Ammon's horn (tissue), 1 donor: ENCODE measurements around the gene MYL11.
"Not testable (repeated sequence)": the region's sequence is repeated elsewhere in the genome, so short reads cannot be mapped to it uniquely, and the experiment has no call there.

ENCODE experiments used
- DNase-seq: peaks from one replicate; pipeline ENCODE4 v3.0.0-alpha.2; 2016; ENCODE audit warnings: low spot score

Gene MYL11, protein sequence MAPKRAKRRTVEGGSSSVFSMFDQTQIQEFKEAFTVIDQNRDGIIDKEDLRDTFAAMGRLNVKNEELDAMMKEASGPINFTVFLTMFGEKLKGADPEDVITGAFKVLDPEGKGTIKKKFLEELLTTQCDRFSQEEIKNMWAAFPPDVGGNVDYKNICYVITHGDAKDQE

DNA sequence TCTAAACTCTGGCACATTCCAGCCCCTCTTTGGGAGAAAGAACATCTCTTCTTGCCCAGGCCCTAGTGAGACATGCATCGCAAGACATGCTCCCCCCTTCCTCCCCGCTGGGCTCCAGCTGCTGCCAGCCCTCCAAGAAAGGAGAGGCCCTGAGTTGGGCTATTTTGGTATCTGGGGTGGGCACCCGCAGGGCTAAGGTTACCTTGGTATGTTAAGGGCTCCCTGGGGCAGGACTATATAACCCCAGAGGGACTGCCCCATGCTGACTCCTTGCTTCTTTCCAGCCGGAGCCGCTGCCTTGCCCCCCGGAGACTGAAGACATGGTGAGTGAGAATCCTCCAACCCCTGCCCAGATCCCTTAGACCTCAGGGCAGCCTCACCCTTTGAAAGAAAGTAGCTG is at the start of gene MYL11:
TSS of gene MYL11 (plus strand) at position 265 of the 400 bp plus-strand sequence. CDS start at position 321, 56 bp downstream.
- no peak for DNase-seq

DNA sequence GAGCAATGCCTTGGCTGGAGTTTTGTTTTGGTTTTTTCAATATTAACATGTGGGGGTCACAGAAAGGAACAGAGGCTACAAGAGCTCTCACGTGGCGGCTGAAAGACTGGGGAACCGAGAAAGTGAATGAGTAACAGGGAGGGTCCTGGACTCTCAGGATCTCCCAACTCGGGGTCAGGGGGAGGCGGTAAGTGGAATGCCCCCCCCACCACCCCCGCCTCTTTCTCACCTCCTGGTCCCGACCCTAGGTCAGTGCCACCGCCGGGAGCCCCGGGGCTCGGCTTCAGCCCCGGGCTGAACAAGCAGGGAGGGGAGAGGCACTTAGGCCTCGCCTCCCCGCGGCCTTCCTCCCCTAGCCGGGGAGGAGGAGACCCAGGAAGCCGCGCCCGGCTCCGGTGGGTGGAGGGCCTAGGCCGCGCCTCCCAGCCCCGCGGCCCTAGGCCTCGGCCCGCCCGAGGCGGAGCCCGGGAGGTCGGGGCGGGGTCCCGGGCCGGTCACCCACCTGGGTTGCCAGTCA is 40.1 kb upstream of the MYL11 start:
- DNase-seq = not testable (repeated sequence)

DNA sequence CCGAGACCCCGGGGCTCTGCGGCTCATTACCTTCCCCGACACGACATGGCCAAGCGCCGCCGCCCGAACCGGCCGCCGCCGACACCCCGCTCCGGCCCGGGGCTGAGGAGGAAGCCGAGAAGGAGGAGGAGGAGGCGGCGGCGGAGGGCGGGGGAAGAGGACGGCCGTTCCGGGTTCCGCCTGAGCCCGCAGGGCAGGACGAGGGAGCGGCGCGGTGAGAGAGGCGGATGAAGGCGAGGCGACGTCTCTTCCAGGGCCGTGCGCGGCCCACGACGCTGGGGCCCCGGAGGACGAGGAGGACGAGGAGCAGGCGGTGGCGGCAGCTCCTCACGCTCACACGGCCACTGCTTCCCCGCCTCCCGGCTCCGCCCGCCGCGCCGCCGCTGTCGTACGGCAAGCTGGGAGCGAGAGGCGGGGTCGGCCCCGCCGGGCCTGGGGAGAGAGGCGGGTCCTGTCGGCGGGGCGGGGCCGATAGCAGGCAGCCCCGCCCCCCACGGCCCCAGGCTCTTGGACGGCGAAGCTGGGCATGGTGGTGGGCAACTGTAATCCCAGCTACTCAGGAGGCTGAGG is 39.5 kb upstream of the MYL11 start:
- DNase-seq = peak; percentile 78

DNA sequence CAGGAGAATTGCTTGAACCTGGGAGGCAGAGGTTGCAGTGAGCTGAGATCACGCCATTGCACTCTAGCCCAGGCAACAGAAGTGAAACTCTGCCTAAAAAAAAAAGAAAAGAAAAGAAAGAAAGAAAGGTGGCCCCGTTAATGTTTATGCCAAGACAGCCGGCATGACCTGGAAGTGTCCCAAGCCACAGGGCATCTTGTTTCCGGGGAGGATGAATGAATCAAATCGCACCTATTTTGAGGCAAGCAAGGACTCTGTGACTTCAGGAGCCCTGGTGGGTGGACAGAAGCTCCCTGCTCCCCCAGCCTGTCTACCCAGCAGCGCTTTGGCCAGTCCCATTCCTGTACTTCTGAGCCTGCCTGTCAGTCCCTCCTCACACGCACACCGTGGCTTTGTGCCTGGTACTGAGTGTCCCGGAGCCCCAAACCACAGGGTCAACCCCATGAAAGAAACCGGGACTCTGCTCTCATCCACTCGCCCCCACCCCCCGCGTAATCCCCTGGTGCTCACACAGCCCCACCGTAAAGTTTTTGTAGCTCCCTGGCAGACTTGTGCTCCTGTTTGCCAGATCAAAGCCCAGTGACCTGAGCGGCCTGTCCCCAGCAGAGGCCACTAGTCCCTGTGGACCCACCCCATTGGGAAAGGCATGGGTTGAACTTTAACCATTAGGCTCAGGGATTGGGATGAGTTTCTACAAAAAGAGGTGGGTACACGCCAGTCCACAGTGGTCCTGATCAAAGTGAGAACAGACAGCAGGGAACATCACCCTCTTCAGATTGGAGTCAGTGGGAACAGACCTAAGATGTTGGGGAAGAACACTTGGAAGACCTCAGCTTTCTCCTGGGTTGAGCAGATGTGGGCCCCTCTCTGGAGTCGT is 38.8 kb upstream of the MYL11 start:
- DNase-seq = no peak

DNA sequence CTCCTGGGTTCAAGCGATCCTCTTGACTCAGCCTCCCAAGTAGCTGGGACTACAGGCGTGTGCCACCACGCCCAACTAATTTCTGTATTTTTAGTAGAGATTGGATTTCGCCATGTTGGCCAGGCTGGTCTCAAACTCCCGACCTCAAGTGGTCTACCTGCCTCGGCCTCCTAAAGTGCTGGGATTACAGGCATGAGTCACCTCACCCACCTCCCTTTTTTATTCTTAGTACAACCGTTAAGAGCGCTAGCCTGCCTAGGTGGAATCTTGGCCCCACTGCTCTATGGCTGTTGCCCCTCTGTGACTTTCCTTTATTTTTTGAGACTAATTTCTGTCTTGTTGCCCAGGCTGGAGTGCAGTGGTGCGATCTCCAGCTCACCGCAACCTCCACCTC is 36.6 kb upstream of the MYL11 start:
- DNase-seq = not testable (repeated sequence)

DNA sequence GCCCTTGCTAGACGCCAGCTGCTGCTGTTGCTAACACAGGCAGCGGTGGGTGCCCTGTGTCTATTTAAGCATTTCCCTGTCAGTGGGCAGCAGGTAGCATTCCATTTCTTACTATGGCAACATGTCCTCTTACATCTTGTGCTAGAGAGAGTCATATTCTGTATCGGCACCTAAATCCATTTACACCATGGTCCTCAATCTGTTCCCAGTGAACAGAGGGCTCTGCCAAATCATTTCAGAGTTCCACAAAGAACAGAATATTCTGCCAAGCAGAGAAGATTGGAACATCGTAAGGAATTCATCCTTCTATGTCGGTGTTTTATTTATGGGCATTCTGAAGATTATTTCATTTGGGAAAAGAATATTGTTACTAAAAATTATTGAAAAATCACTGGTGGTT is 35.9 kb upstream of the MYL11 start:
- not testable (repeated sequence) for DNase-seq

DNA sequence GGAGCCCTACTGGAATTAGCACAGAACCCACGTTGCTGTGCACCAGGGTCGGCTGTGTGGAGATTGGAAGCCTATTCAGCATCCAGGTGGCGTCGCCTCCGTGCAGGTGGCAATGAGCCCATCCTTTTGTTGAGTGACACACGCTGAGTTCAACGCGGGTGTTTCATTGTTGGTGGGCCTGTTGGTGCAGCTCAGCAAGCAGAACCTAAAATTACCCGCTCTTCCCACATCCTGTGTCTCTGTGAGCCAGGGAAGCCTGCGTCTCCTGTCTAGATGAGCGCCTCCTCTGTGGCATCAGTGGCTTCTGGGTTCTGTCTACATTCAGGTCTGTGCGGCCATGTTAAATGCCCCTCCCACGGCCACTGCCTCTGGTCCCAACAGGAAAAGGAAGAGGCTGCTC is 34.0 kb upstream of the MYL11 start:
- DNase-seq = peak; percentile 70

DNA sequence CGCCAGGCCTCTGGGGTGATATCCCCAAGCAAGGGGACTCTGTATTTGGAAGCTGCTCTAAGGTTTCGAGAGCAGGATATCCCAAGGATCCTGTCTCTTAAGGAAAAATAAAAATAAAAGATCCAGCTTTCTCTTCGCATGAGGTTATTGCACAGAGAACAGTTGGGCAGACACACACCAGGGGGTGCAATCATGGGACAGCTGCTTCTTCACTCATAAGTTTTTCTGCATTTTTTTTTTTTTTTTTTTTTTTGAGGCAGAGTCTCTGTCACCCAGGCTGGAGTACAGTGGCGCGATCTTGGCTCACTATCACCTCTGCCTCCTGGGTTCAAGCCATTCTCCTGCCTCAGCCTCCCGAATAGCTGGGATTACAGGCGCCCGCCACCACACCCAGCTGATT is 32.6 kb upstream of the MYL11 start:
- not testable (repeated sequence) for DNase-seq

DNA sequence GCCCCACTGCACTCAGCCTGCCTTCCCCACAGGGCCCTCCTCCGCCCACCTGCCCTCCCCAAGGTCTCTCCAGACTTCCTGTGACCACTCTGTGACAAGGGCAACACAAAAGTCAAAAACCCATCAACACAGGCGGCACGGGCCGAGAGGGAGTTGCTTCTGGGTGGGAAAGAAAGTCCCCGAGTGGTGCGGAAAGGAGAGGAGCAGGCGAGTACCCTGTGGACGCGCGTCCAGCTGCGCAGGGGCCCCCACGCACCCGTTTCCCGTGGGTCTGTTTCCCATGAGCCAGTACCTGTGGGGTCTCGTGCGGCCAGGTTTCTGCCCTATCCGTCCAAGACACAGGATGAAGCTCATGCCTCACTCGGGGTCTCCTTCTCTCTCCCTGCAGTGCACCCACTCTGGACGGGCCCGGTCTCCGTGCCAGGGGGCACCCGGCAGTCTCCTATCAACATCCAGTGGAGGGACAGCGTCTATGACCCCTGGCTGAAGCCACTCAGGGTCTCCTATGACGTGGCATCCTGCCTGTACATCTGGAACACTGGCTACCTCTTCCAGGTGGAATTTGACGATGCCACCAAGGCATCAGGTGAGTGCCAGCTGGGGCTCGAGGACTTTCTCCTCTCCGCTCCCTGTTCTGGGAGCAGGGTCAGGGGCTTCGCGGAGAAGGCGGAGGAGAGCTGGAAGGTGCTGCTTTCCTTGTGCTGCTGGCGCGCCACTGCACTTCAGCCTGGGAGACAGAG is 31.7 kb upstream of the MYL11 start:
- DNase-seq = no peak

DNA sequence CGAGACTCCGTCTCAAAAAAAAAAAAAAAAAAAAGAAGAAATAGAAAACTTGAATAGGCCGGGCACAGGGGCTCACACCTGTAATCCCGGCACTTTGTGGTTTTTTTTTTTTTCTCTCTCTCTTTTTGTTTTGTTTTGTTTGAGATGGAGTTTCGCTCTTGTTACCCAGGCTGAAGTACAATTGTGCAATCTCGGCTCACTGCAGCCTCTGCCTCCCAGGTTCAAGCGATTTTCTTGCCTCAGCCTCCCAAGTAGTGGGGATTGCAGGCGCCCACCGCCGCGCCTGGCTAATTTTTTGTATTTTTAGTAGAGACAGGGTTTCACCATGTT is 31.1 kb upstream of the MYL11 start:
- DNase-seq = not testable (repeated sequence)

DNA sequence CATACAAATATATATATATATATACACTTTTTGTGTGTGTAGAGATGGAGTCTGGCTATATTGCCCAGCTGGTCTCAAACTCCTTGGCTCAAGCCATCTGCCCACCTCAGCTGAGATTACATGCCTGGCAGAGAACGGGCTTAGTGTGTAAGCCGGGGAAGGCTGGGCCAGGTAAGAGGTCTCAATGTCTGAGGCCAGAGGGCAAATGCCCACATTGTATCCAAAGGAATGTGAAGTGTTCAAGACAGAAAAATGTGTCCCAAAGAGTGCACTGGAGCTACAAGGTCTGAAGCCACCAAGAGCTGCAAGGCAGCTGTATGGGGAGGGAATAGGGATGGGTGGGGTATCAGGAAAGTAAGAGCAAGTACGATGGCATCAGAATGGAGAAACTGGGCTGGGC is 28.3 kb upstream of the MYL11 start:
- DNase-seq = no peak

DNA sequence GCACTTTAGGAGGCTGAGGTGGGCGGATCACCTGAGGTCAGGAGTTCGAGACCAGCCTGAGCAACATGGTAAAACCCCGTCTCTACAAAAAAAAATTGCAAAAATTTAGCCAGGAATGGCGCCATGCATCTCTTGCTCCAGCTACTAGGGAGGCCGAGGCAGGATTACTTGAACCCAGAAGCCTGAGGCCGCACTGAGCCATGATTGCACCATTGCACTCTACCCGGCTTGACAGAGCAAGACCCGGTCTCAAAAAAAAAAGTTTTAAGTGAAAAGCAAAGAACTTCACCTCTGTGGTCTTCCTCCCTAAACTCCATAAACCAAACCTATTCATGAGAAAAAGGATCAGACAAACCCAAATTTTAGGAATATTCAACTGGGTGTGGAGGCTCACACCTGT is 26.5 kb upstream of the MYL11 start:
- DNase-seq = no peak

DNA sequence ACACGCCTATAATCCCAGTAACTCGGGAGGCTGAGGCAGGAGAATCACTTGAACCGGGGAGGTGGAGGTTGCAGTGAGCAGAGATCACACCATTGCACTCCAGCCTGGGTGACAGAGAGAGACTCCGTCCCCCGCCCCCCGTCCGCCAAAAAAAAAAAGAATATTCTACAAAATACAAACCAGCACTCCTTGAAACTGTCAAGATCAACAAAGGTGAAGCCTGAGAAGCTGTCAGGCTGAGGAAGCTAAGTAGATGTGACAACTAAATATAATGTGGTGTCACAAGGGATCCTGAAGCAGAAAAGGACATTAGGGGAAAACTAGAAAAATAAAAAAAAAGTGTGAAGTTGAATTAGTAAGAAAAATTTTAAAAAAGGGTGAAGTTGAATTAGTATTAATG is 25.7 kb upstream of the MYL11 start:
- no peak for DNase-seq

DNA sequence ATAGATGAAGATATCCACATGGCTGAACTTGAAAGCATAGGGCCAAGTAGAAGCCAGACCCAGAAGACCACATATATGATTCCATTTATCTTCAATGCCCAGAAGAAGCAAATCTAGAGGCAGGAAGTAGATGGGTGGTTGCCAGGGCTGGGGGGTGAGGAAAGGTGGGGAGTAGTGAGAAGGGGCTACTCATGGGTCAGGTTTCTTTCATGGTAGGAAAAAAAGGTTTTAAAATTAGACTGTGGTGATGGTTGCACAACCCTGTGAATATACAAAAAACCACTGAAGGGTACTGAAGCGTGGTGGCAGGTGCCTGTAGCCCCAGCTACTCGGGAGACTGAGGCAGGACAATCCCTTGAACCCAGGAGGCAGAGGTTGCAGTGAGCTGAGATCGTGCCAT is 24.9 kb upstream of the MYL11 start:
- no peak for DNase-seq

DNA sequence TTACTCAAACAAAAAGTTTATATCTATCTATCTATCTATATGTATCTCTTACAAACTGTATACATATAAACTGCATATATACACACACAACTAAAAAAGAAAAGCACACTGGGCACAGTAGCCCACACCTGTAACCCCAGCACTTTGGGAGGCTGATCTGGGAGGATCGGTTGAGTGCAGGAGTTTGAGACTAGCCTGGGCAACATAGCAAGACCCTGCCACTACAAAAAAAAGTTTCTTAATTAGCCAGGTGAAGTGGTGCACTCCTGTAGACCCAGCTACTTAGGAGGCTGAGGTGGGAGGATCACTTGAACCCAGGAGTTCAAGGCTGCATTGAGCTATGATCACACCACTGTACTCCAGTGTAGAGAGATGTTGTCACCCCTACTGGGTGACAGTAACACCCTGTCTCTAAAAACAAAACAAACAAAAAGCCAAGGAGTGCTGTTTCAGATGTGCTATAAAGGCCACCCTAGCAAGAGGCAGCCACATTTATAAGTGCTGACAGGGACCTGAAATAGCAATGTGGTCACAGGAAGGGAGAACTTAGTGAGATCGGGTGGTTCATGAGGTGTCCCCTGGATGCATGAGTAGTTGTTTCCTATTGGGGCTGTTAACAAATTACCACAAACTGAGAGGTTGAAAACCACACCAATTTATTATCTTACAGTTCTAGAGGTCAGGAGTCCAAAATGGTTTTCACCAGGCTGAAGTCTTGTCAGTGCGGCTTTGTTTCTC is 24.3 kb upstream of the MYL11 start:
- no peak for DNase-seq

DNA sequence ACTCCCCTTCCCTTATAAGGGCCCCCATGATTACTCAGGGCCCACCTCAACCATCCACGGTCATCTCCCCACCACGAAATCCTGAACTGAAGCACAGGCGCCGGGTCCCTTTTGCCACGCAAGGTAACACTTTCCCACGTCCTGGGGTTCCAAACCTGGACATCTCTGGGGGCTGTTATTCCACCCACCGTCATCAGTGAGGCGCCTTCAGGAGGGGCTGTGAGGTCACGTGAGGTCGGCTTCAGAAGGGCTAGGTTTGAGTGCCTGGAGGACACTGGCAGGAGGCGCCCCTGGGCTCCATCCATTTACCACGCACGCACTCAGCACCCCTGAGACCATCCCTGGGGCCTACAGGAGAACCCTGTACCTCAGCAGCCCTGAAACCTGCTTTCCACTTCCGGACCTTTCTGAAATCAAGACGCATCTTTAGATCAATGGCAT is 23.6 kb upstream of the MYL11 start:
- DNase-seq = no peak

DNA sequence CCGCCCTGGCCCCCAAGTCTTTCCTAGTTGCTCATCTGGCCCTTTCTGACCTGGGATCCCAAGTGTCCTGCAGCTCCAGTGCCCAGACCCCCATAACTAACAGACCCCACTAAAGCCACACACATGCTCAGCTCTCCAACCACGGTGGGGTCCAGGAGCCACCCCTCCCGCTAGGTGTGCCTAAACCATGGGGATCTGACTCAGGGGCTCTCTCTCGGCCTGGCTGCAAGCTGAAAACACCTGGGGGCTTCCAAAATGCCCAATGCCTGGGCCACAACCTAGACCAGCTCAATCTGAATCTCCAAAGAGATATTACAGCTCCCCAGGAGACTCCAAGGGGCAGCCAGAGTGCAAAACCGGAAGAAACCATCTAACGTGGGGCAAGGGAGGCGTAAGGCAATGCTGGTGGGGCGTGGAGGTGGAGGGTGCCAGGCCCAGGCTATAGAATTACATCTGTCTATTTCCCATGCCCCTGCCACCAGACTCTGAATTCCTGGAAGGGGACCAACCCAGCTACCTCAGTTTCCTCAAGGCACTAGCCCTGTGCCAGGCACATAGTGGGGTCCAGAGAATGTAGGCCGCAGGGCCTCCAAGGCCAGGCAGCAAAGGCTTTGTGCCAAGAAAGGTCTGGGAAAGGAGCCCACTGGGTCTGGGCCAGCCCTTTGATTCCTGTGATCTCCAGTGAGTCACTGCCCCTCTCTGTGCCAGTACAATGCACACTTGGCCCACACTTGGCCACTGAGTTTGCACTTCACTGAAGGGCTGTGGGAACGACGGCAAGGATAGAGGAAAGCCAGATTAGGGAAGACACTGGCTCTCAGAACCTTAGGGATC is 22.8 kb upstream of the MYL11 start:
- peak; percentile 84 for DNase-seq

DNA sequence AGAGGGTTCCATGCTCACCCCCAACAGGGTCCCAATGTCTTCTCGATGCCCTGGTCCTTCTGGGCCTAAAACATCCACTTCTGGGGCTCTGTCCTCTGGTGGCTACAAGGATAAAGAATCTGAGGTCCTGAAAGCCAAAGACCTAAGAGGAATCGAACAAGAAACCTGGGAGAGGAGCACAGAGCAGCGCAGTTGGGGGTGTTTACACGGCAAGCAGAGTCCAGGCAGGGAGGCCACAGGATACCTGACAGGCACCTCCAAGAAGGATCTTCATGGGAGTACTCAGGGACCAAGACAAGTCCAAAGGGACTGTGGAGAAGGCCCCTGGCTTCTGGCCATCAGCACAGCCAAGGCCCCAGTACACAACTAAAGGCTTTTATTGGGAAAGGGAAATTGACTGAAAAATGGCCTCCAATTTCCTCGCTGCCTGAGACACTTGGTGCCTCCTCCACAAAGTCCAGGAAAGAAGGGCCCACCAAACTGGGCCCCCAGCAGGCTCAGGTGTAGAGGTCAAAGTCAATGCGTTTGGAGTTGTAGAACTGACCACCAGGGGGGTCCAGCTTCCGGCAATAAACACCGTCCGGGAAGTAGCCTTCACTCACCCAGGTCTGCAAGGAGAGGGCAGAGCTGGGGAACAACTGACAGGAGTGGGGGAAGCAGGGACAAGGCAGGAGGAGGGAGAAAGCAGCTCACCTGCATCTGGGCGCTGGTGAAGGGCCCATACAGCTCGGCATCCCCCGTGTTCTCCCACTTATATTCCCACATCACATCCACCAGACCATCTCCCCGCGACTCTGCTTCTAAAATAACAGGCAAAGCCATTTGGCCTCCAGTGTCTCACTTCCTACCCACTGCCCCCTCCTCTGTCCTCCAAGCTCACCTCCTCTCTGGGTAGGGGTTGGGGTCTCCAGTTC is 21.9 kb upstream of the MYL11 start:
- DNase-seq = no peak

DNA sequence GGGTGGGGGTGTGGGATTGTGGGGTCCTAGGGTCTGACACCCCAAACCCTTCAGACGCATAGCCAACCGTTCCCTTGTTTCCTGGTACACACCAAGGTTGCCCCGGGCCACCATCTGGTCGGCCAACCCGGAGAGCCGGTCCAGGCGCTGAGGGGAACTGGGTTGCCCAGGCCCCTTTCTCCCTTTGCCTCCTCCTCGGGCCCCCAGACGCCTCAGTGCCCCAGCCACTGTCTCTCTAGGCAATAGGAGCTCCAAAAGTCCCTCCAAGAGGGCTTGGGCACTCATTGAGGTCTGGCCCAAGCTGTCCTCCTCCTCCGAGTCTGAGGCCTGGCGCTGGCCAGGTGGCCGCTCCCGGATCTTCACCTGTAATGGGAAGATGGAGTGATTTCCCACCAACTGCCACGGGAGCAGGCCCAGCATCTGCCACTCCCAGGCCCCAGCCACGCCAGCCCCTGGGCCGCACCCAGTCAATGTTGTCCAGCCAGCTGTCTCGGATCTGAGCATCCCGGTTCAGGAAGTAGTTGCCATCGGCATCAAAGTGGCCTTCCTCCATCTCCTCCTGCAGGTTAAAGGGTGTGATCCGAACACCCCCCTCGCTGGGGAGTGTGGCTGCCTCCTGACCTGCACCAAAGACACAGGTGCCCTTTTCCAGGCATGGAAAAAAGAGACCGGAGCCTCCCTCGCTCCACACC is 21.0 kb upstream of the MYL11 start:
- DNase-seq = no peak
